ENCODE results near the gene INTS7.

The INTS7 gene

DNA sequence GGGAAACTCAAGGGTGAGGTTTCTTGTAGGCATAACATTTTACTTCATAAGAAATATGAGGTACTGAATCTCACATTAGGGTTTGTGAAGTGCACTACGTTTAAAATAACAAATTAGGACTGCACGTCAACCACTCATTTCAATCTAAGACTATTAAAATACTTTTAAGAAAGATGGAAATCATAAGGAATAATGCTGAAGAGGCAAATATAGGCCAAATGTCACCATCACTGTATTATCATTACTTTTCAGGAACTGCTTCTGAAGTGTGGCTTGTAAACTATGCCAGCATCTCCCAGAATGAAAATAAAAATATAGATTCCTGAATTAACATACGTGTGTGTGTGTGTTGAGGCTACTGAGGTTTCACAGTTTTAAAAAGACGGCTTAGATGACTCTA, 56.8 kb downstream of the INTS7 start:
- H4K8ac ChIP-seq (ENCODE audit: low read length) = no peak overlapping the region
- H4K91ac ChIP-seq (ENCODE audit: low read length) = no peak overlapping the region
- peaks cover 3 to 64% of the 10 kb centered on the region in 2 experiments for H3K36me3 ChIP-seq (ENCODE audit: control insufficient read depth in 1 of 2, insufficient read depth in 2 of 2, low read depth in 1 of 2, low read length in 2 of 2)
- H2AK5ac ChIP-seq (ENCODE audit: low read length, severe bottlenecking) = no peak overlapping the region
- no peaks in the 10 kb centered on the region for H3K9me3 ChIP-seq (ENCODE audit: control insufficient read depth, low read length)
- no peak overlapping the region for H3K4ac ChIP-seq (ENCODE audit: low read depth in 1 of 2, low read length in 2 of 2)
- H3K4me3 ChIP-seq (ENCODE audit: insufficient read depth in 1 of 2, low read depth in 1 of 2, low read length in 2 of 2) = no peak overlapping the region
- no peak overlapping the region for H3K18ac ChIP-seq (ENCODE audit: low read depth in 1 of 2, low read length in 2 of 2)
- no peak overlapping the region for H3K4me2 ChIP-seq (ENCODE audit: low read length, poor library complexity, severe bottlenecking)
- H3K14ac ChIP-seq (ENCODE audit: low read length in 2 of 2) = no peak overlapping the region
- H2BK15ac ChIP-seq (ENCODE audit: low read depth, poor library complexity, severe bottlenecking) = no peak overlapping the region
- 97% methylated on average over 2 of the region's 4 CpGs for WGBS
- no peak overlapping the region for H3K27ac ChIP-seq (ENCODE audit: low read length, poor library complexity, severe bottlenecking)
- no peak overlapping the region for H2BK120ac ChIP-seq (ENCODE audit: low read depth, low read length)
- H3K79me1 ChIP-seq (replicated peaks; ENCODE audit: low read length, poor library complexity, severe bottlenecking) = no peaks in the 10 kb centered on the region
- DNase-seq = no peak
- H2AFZ ChIP-seq (ENCODE audit: low read depth, low read length) = no peak overlapping the region
- H2BK12ac ChIP-seq (ENCODE audit: low read length in 2 of 2) = no peak overlapping the region
- H3K4me1 ChIP-seq (ENCODE audit: control insufficient read depth, insufficient read depth, low read depth, low read length) = no peaks in the 10 kb centered on the region
- H2BK5ac ChIP-seq (ENCODE audit: low read depth, low read length, poor library complexity, severe bottlenecking) = no peak overlapping the region
- H3K9ac ChIP-seq (ENCODE audit: low read length) = no peak overlapping the region
- no peaks in the 10 kb centered on the region for H3K27me3 ChIP-seq (ENCODE audit: control insufficient read depth in 1 of 2, insufficient read depth in 1 of 2, low read length in 2 of 2)
- H3K23ac ChIP-seq (ENCODE audit: low read length in 2 of 2) = no peak overlapping the region

DNA sequence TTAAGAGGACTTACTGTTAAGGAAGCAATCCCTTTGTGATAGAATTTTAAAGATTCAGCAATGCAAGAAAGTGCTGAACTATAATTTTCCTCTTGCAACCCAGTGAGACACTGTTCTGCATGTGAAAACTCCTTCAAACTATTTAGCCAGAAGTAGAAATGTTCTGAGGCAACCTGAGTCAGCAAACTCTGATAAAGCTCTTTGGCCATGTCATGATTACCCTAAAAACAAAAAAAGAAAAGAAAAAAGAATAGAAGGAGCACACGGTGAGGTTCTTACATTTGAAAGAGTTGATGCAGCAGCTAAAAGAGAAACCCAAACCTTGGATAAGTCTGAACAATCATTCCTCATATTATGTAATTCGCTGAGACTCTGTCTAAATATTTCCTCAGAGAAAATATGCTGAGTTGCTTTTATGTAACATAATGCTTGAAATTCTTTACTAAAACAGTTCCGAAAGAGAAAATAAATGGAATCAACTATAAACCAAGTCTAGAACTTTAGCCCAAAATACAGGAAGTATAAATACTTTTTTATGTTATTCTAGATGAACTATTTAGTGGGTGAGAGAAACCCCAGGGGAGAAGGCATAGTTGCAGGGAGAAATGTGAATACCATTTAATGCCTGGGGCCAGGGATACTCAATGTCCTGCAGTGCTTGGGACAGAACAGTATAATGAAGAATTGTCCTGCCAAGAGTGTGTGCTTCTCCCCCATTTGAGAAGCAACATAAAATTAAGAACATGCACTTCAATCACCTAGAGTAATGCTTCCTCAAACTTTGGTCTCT, 60.0 kb downstream of the INTS7 start:
- Histone ChIP-seq H3K4me2 (ENCODE audit: low read length, poor library complexity, severe bottlenecking) (no peak overlapping the region), H3K79me1 (replicated peaks; ENCODE audit: low read length, poor library complexity, severe bottlenecking) (no peaks in the 10 kb centered on the region), H2BK12ac (ENCODE audit: low read length in 2 of 2) (no peak overlapping the region), H4K8ac (ENCODE audit: low read length) (no peak overlapping the region), H3K9ac (ENCODE audit: low read length) (peak overlapping the region; percentile 1), H3K4me1 (ENCODE audit: control insufficient read depth, insufficient read depth, low read depth, low read length) (no peaks in the 10 kb centered on the region), H2AFZ (ENCODE audit: low read depth, low read length) (no peak overlapping the region), H3K4ac (ENCODE audit: low read depth in 1 of 2, low read length in 2 of 2) (no peak overlapping the region), H4K91ac (ENCODE audit: low read length) (no peak overlapping the region), H3K27me3 (ENCODE audit: control insufficient read depth in 1 of 2, insufficient read depth in 1 of 2, low read length in 2 of 2) (no peaks in the 10 kb centered on the region), H3K9me3 (ENCODE audit: control insufficient read depth, low read length) (no peaks in the 10 kb centered on the region), H2BK15ac (ENCODE audit: low read depth, poor library complexity, severe bottlenecking) (no peak overlapping the region), H3K14ac (ENCODE audit: low read length in 2 of 2) (no peak overlapping the region), H3K18ac (ENCODE audit: low read depth in 1 of 2, low read length in 2 of 2) (no peak overlapping the region), H3K36me3 (ENCODE audit: control insufficient read depth in 1 of 2, insufficient read depth in 2 of 2, low read depth in 1 of 2, low read length in 2 of 2) (peaks cover 3 to 52% of the 10 kb centered on the region in 2 experiments), H2AK5ac (ENCODE audit: low read length, severe bottlenecking) (no peak overlapping the region), H3K23ac (ENCODE audit: low read length in 2 of 2) (no peak overlapping the region), H3K4me3 (ENCODE audit: insufficient read depth in 1 of 2, low read depth in 1 of 2, low read length in 2 of 2) (no peak overlapping the region), H3K27ac (ENCODE audit: low read length, poor library complexity, severe bottlenecking) (no peak overlapping the region), H2BK5ac (ENCODE audit: low read depth, low read length, poor library complexity, severe bottlenecking) (no peak overlapping the region), H2BK120ac (ENCODE audit: low read depth, low read length) (no peak overlapping the region)
- DNase-seq = no peak
- WGBS = no CpG with 5 or more reads among the region's 3 CpGs

- Histone ChIP-seq H3K4me3 (ENCODE audit: insufficient read depth in 1 of 2, low read depth in 1 of 2, low read length in 2 of 2) (no peak overlapping the region), H3K9ac (ENCODE audit: low read length) (no peak overlapping the region), H3K4ac (ENCODE audit: low read depth in 1 of 2, low read length in 2 of 2) (no peak overlapping the region), H4K8ac (ENCODE audit: low read length) (no peak overlapping the region), H3K14ac (ENCODE audit: low read length in 2 of 2) (no peak overlapping the region), H3K9me3 (ENCODE audit: control insufficient read depth, low read length) (no peaks in the 10 kb centered on the region), H2BK5ac (ENCODE audit: low read depth, low read length, poor library complexity, severe bottlenecking) (no peak overlapping the region), H2AFZ (ENCODE audit: low read depth, low read length) (no peak overlapping the region), H2BK12ac (ENCODE audit: low read length in 2 of 2) (no peak overlapping the region), H3K79me1 (replicated peaks; ENCODE audit: low read length, poor library complexity, severe bottlenecking) (no peaks in the 10 kb centered on the region), H3K4me1 (ENCODE audit: control insufficient read depth, insufficient read depth, low read depth, low read length) (no peaks in the 10 kb centered on the region), H3K4me2 (ENCODE audit: low read length, poor library complexity, severe bottlenecking) (no peak overlapping the region), H3K27ac (ENCODE audit: low read length, poor library complexity, severe bottlenecking) (no peak overlapping the region), H3K23ac (ENCODE audit: low read length in 2 of 2) (no peak overlapping the region), H2BK15ac (ENCODE audit: low read depth, poor library complexity, severe bottlenecking) (no peak overlapping the region), H2BK120ac (ENCODE audit: low read depth, low read length) (no peak overlapping the region), H4K91ac (ENCODE audit: low read length) (no peak overlapping the region), H3K27me3 (ENCODE audit: control insufficient read depth in 1 of 2, insufficient read depth in 1 of 2, low read length in 2 of 2) (no peaks in the 10 kb centered on the region), H2AK5ac (ENCODE audit: low read length, severe bottlenecking) (no peak overlapping the region), H3K36me3 (ENCODE audit: control insufficient read depth in 1 of 2, insufficient read depth in 2 of 2, low read depth in 1 of 2, low read length in 2 of 2) (peaks cover 3 to 34% of the 10 kb centered on the region in 2 experiments), H3K18ac (ENCODE audit: low read depth in 1 of 2, low read length in 2 of 2) (no peak overlapping the region)
- DNase-seq = no peak
- 97% methylated on average over 1 of the region's 1 CpG for WGBS
Observed at GRCh38 chr1:211973541-211973940, 61.8 kb downstream of the INTS7 start.

- no peaks in the 10 kb centered on the region for H3K9me3 ChIP-seq (ENCODE audit: control insufficient read depth, low read length)
- H3K18ac ChIP-seq (ENCODE audit: low read depth in 1 of 2, low read length in 2 of 2) = no peak overlapping the region
- no peak overlapping the region for H3K9ac ChIP-seq (ENCODE audit: low read length)
- H2BK120ac ChIP-seq (ENCODE audit: low read depth, low read length) = no peak overlapping the region
- no peak overlapping the region for H3K27ac ChIP-seq (ENCODE audit: low read length, poor library complexity, severe bottlenecking)
- H3K4me1 ChIP-seq (ENCODE audit: control insufficient read depth, insufficient read depth, low read depth, low read length) = no peaks in the 10 kb centered on the region
- no peaks in the 10 kb centered on the region for H3K27me3 ChIP-seq (ENCODE audit: control insufficient read depth in 1 of 2, insufficient read depth in 1 of 2, low read length in 2 of 2)
- 98% methylated on average over 2 of the region's 4 CpGs for WGBS
- no peak overlapping the region for H4K8ac ChIP-seq (ENCODE audit: low read length)
- peaks cover 0 to 22% of the 10 kb centered on the region in 2 experiments for H3K36me3 ChIP-seq (ENCODE audit: control insufficient read depth in 1 of 2, insufficient read depth in 2 of 2, low read depth in 1 of 2, low read length in 2 of 2)
- no peak overlapping the region for H2BK12ac ChIP-seq (ENCODE audit: low read length in 2 of 2)
- no peak overlapping the region for H3K4me3 ChIP-seq (ENCODE audit: insufficient read depth in 1 of 2, low read depth in 1 of 2, low read length in 2 of 2)
- H3K4me2 ChIP-seq (ENCODE audit: low read length, poor library complexity, severe bottlenecking) = no peak overlapping the region
- DNase-seq = no peak
- no peak overlapping the region for H2AK5ac ChIP-seq (ENCODE audit: low read length, severe bottlenecking)
- no peak overlapping the region for H2BK15ac ChIP-seq (ENCODE audit: low read depth, poor library complexity, severe bottlenecking)
- H3K14ac ChIP-seq (ENCODE audit: low read length in 2 of 2) = no peak overlapping the region
- H4K91ac ChIP-seq (ENCODE audit: low read length) = no peak overlapping the region
- H2BK5ac ChIP-seq (ENCODE audit: low read depth, low read length, poor library complexity, severe bottlenecking) = no peak overlapping the region
- H2AFZ ChIP-seq (ENCODE audit: low read depth, low read length) = no peak overlapping the region
- no peak overlapping the region for H3K23ac ChIP-seq (ENCODE audit: low read length in 2 of 2)
- peaks cover 1% of the 10 kb centered on the region for H3K79me1 ChIP-seq (replicated peaks; ENCODE audit: low read length, poor library complexity, severe bottlenecking)
- no peak overlapping the region for H3K4ac ChIP-seq (ENCODE audit: low read depth in 1 of 2, low read length in 2 of 2)
Observed at GRCh38 chr1:211968200-211968834, 67.0 kb downstream of the INTS7 start.
